Measurements from ENCODE around the gene ARHGAP26. TPM values are rescaled to one million over a fixed set of nuclear protein-coding genes. Genes with fewer than 3 reads are reported as not detected.

ARHGAP26 gene
- total RNA-seq, 1 donor from 2014 or later = 18.7 TPM

- peaks cover 16% of the 10 kb centered on the region for H3K4me1 Mint-ChIP-seq (ENCODE audit: unreplicated experiment)
- no peak for DNase-seq (ENCODE audit: extremely low spot score, unreplicated experiment)
- peaks cover 12% of the 10 kb centered on the region for H3K9me3 Mint-ChIP-seq
- H3K36me3 Mint-ChIP-seq = no peaks in the 10 kb centered on the region
- no peaks in the 10 kb centered on the region for H3K27me3 Mint-ChIP-seq
- no peak overlapping the region for H3K4me3 Mint-ChIP-seq
- no peak overlapping the region for H3K27ac Mint-ChIP-seq
- no peak for TF ChIP-seq CTCF (conservative IDR thresholded peaks at IDR 0.05)
These were observed 471.7 kb downstream of the ARHGAP26 start for GRCh38 chr5:143241892-143242291.

GRCh38 chr5:143243103-143243502 lies 472.9 kb downstream of the ARHGAP26 start:
- Mint-ChIP-seq H3K4me3 (no peak overlapping the region), H3K9me3 (peaks cover 12% of the 10 kb centered on the region), H3K27ac (no peak overlapping the region), H3K36me3 (no peaks in the 10 kb centered on the region), H3K4me1 (ENCODE audit: unreplicated experiment) (peaks cover 16% of the 10 kb centered on the region), H3K27me3 (no peaks in the 10 kb centered on the region)
- no peak for TF ChIP-seq CTCF (conservative IDR thresholded peaks at IDR 0.05)
- no peak for DNase-seq (ENCODE audit: extremely low spot score, unreplicated experiment)

- Mint-ChIP-seq H3K27ac (peak overlapping the region; percentile 19), H3K36me3 (no peaks in the 10 kb centered on the region), H3K9me3 (peaks cover 12% of the 10 kb centered on the region), H3K4me1 (ENCODE audit: unreplicated experiment) (peaks cover 16% of the 10 kb centered on the region), H3K27me3 (no peaks in the 10 kb centered on the region), H3K4me3 (peak overlapping the region; percentile 18)
- TF ChIP-seq CTCF (conservative IDR thresholded peaks at IDR 0.05) = no peak
- no peak for DNase-seq (ENCODE audit: extremely low spot score, unreplicated experiment)
These were observed 474.0 kb downstream of the ARHGAP26 start for GRCh38 chr5:143244000-143244736.

- DNase-seq (ENCODE audit: extremely low spot score, unreplicated experiment) = no peak
- TF ChIP-seq CTCF (conservative IDR thresholded peaks at IDR 0.05) = no peak
- Mint-ChIP-seq H3K27me3 (no peaks in the 10 kb centered on the region), H3K36me3 (no peaks in the 10 kb centered on the region), H3K27ac (no peak overlapping the region), H3K4me1 (ENCODE audit: unreplicated experiment) (peaks cover 16% of the 10 kb centered on the region), H3K4me3 (no peak overlapping the region), H3K9me3 (peaks cover 12% of the 10 kb centered on the region)
These were observed 474.8 kb downstream of the ARHGAP26 start for GRCh38 chr5:143244990-143245389.

- Mint-ChIP-seq H3K9me3 (peaks cover 12% of the 10 kb centered on the region), H3K4me1 (ENCODE audit: unreplicated experiment) (peaks cover 16% of the 10 kb centered on the region), H3K27me3 (no peaks in the 10 kb centered on the region), H3K4me3 (peak overlapping the region; percentile 24), H3K36me3 (no peaks in the 10 kb centered on the region), H3K27ac (peak overlapping the region; percentile 65)
- DNase-seq (ENCODE audit: extremely low spot score, unreplicated experiment) = no peak
- no peak for TF ChIP-seq CTCF (conservative IDR thresholded peaks at IDR 0.05)
These were observed 475.9 kb downstream of the ARHGAP26 start for GRCh38 chr5:143245929-143246561.

Measured in type B pancreatic cell (in vitro differentiated cells).